Left cardiac atrium (tissue), 4 donors: Measurements from ENCODE around the gene PARS2. TPM values are rescaled to one million over a fixed set of nuclear protein-coding genes. Genes with fewer than 3 reads are reported as not detected.

Experiments used
- ATAC-seq, 2 donors: fragments of 200-7000 bp; cut with Tn5 transposase; one replicate each; pipeline ENCODE4 v1.9.1; 2020; ENCODE audit warnings: mild to moderate bottlenecking in 2 of 2, moderate library complexity in 2 of 2
- DNase-seq: peaks from one replicate; pipeline ENCODE4 v3.0.0-alpha.2; 2020
- intact Hi-C, 2 donors: fragments of 100-400 bp; cut with DNase I; formaldehyde crosslinking; loops; one replicate each; pipeline versions ENCODE4 v1.14.1 to v1.15.1; 2022 to 2023
- total RNA-seq, 2 donors: library from RNA; stranded (reverse); fragmentation: NEBNext Ultra II Directional; extraction: Animal tissue kit (Norgen Biotek cat#: 25700); gene quantifications; one replicate each; pipeline ENCODE4 v1.2.1, GENCODE V29; 2021
- donor health status: DM: no; HTN: yes; CAD: no.
- donor health status: DM: no; HTN: yes; CAD: no; lungs with severe emphysema.
- donor health status: DM: yes; HTN: yes; CAD: no.
- donor health status: Dilated cardiomyopathy.

Gene PARS2
- total RNA-seq, 2 donors from 2014 or later: 2.9 to 3.3 TPM

GRCh38 chr1:54710434-54710833 lies 53.9 kb downstream of the PARS2 start:
- ATAC-seq: no peak
- intact Hi-C loops: no loop called here

GRCh38 chr1:54709547-54710292 lies 54.6 kb downstream of the PARS2 start:
- intact Hi-C loops: no loop called here
- no peak for DNase-seq
- no peak for ATAC-seq

More at GRCh38 chr1:54710434-54710833, 53.9 kb downstream of the PARS2 start:
- DNase-seq: no peak

GRCh38 chr1:54708385-54708784 lies 55.9 kb downstream of the PARS2 start:
- intact Hi-C loops: no loop called here
- no peak for ATAC-seq
- no peak for DNase-seq

Other genes starting within 250 kb of the PARS2 start
- gene ACOT11, start 216.3 kb downstream of the PARS2 start, total RNA-seq: 10 to 100 TPM; 15.2 to 23.3 TPM
- under 1 TPM; 0.15 to 0.29 TPM for gene FAM151A, start 141.0 kb downstream of the PARS2 start, total RNA-seq
- 1 to 10 TPM; 3.6 to 4.5 TPM for gene MROH7, start 122.7 kb downstream of the PARS2 start, total RNA-seq
- gene TTC4, start 48.7 kb downstream of the PARS2 start, total RNA-seq: 10 to 100 TPM; 11.0 to 16.0 TPM
- gene TTC22, start 36.8 kb upstream of the PARS2 start, total RNA-seq: under 1 TPM; 0.31 to 0.47 TPM
- 10 to 100 TPM; 54.7 to 55.4 TPM for gene DHCR24, start 122.7 kb upstream of the PARS2 start, total RNA-seq
- gene TMEM61, start 216.1 kb upstream of the PARS2 start, total RNA-seq: under 1 TPM; 0.24 to 0.27 TPM
- not detected for gene BSND, start 234.4 kb upstream of the PARS2 start, total RNA-seq